ENCODE measurements around the gene RARRES1.
"Not testable (repeated sequence)": the region's sequence is repeated elsewhere in the genome, so short reads cannot be mapped to it uniquely, and the experiment has no call there.

RARRES1 gene

DNA sequence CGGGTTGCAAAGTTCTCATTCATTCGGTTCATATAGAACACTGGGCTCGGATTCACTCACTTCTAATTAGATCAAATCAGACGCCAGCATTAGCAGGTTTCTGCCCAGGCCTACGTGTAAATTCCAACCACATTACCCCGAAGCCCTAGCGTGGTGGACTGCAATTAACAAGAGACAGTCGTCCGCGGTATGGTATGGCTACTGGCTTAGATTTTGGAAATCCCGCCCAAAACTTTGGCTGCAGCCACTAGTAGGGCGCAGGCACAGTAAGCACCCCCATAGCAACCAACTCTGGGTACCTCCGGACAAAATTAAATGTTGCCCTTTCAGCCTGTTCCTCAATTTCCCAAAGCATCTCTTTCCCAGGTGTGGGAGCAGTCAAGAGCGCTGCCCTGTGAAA, 771 bp downstream of the RARRES1 start:
- no peak for DNase-seq

DNA sequence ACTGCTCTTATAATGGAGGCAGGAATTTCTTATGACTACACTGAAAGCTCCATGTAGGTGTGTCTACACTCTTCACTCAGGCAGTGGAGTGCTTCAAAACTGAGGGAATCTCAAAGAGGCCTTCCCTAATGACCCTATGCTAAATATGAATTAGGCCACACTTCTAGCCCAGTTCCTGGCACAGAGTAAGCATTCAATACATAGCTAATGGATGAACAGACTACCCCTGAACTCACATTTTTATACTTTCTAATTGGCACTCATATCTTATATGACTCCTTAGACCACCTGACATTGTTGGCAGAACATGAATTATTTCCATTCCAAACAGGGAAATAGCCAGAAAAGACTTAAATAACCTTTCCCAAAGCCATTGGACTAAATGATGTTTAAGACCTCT, 3.4 kb downstream of the RARRES1 start:
- DNase-seq = no peak

DNA sequence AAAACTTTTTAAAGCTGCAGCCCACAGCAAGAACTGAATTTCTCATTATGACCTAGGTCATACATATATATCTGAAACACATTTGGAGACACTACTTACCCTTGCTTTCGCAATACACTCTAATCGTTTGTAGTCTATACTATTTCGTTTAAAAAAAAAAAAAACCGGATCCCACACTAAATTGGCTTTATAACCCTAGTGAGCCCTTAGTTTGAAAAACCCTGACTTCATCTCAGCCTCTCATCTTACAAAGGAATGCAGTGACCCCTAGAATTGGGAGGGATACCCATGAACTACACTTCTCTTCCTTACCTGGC, 4.2 kb downstream of the RARRES1 start:
- no peak for DNase-seq

DNA sequence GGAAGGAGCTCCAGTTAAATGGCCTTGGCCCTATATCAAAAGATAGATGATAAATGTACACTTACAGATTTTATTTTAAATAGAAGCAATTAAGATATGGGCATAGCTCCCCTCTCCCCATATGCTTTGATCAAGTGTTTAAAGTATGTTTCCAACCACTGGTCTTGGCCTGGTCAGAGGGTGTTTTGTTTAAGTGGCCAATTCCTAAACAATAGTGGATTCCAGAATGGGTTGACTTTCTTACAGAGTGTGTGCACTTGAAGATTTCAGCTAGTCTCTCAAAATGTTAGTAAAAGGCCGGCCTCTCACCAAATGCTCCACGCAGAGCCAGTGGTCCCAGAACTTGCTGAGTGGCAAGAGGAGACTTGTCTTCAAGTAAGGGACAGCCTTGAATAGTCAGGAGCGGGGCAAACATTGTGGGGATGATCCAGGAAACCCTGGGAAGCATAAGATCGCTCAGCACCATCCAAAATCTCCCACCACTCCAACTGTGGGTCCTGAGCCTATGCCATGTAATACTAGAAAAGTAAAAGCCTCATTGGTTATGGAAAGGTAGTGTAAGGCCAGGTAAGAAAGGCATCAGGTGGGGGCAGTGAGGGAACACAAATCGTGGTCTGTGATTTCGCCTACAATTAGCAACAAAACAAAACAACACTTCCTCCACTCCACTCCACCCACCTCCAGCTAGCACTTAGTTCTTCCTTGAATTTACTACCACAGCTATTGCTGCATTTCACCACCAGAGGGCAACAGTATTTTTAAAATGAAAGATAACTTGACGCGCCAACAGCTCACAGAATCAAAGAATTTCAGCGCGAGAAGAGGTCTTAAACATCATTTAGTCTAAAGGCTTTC, 4.8 kb downstream of the RARRES1 start:
- DNase-seq = no peak

DNA sequence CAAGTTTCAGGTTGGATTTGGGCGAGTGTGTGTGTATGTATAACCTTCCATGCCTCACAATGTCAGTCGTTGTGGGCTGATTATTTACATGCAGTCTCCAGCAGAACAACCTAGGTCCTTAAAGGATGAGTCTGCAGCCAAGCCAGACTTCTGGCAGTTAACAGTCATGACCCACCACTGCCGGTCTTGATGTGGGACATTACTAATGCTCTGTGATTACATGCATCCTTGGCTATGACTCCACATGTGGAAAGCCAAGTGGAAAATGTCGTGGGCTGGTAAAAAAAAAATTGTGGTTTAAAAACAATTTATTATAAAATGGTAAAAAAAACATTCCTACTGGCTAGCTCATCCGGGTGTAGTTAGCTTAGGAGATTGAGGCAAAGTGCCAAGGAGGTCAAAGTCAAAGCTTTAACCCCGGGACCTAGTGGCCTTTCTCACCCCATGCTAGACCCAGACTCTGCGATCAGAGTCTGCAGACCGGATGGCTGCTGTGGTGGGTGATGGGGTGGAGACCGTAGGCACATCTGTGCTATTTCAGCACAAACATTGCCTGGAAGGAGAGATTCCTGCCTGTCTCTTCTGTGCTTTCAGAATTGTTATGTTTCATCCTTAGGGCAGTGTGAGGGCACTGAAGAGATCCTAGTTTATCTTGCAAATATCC, 6.8 kb downstream of the RARRES1 start:
- no peak for DNase-seq

DNA sequence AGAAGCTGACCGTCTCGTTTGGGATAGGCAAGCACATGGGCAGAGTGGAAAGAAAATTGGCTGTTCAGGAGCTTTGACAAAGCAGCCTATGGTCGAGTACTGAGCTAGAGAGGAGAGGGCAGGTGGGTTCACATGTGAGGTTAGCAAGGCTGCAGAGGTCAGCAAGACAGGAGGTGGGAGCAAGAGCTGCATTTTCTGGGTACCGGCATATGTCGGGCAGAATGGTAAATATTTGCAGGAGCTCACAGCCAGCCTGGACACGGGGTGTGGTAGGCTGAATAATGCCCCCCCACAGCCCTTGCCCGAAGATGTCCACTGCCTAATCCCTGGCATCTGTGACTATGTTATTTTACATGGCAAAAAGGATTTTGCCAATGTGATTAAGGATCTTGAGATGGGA, 8.3 kb downstream of the RARRES1 start:
- no peak for DNase-seq

DNA sequence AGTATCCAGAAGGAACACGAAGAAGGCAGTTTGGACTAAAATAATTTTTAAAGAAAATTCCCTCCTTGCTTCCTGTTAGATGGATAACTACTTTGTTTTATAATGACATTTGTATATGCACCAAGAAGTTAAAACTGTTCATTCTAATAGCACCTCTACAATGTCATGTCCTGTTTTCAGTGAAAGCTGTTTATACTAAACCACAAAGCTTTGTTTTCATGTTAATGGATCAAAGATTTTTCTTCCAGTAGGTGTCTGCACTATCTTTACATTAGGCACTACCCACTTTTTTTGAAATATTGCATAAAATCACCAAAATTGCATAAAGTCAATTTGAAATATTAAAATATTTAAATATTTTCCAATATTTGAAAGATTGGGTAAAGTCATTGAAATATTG, 10.1 kb downstream of the RARRES1 start:
- DNase-seq = no peak

DNA sequence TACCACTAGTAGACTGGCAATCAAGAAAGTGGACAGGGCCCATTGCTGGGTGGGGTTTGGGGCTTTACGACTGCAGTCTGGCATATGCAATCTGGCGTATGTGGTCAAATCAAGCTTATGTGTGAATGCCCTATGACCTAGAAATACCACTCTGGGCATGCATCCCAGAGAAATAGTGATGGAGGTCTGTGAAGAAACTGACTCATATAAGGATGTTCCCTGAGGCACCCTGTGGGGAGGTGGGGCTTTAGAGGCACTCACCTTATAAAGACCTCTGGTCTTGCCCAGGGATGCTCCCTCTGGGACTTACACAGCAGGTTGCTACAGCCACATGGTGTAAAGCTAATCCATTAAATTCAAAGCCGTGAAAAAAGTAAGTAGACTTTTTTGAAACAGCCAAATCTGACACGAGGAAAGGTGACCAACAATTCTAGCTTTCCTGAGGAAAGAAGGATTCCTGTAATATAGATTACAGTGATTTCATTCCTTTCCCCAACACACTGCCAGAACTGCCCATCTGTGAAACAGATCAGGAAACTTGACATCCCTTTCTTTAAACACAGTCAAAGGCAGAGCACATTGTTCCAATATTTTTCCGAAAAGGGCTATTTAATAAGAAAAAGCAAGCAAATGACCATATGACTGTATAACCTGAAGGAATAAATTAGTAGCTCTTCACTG, 13.6 kb downstream of the RARRES1 start:
- DNase-seq = no peak

DNA sequence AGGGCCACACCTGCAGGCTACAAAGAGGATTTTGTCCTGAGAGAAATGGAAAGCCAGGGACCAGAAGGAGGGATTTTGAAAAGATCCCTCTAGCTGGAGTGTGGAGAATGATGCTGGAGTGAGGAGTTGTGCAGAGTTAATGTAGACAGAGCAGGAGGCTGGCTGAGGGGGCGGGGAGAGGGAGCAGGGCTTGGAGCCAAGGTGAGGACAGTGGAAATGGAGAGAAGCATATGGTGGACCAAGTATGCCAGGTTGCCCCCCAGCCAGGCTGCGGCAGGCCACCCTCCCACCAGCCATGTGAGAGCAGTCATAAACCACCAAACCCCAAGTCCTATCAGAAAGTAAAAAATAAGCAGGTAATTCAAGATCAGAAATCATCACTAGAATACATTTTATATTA, 14.7 kb downstream of the RARRES1 start:
- DNase-seq = no peak

DNA sequence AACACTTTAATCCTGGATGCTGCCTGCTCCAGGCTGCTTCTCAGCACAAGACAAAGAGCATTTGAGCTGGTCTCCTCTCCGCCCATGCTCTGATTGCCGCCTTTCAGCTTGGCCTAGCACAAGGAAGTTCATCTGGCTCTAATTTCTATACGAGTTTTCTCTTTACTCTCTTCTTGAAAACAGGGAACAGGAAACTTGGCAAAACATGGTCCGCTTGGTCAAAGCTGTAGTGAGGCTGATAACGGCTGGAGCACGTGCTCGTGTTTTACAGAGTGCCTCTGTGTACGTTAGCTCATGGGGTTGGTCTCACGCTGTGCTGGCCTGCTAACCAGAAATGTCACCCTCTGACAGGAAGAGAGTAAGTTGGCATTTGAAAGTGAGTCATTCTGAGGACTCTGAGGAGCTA, 19.2 kb downstream of the RARRES1 start:
- DNase-seq = no peak

DNA sequence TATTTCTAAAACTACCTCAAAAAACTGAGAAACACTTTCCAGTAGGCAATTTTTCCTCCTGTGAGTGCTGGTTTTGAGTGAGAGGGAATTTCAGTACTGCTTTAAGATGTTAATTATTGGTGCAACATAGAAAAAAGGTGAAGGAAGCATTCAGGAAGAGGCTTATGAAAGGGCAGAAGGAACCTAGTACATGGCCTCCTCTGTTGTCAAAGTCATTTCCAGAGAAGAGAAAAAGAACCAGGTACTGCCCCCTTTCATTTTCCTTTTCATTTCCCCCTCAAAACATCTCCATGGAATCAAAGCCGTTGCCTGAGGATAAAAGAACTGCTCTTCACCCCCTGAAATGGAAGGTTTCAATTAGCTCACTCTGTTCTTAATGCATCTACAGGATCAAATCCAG, 19.8 kb downstream of the RARRES1 start:
- no peak for DNase-seq

DNA sequence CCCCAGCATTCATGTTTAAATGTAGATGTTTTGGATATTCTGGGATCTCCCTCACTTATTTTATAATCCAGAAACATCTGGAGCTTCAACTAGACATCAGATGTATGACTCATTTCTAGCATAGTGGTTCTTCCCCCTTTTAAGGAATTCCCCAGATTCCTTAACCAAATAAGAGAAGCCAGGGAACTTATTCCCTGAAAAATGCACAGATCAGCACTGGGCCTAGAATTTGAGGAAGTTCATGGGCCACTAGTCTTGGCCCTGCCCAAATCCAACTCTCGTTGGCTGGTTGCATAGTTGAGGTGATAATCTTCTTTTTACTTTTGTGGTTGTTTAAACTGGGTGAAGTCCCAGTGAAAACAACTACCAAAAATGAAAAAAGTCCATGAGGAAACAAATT, 20.4 kb downstream of the RARRES1 start:
- DNase-seq = no peak

DNA sequence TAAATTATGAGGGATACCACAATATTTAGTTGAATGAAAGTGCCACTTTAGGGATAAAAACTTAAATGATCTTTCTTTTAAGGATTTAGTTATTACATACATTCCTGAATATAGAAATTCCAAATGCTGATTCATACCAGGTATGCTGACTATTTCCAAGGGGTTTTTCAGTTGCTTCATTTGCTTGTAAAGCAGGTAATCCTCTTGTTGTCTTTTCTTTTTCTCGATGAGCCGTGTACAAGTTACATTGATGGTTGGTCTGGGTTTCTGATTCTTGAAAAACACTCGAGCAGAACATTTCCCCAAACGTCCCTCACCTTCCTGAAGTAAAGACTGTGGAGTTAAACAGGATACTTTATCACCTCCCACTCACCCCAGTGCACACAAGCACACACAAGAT, 21.7 kb downstream of the RARRES1 start:
- no peak for DNase-seq

DNA sequence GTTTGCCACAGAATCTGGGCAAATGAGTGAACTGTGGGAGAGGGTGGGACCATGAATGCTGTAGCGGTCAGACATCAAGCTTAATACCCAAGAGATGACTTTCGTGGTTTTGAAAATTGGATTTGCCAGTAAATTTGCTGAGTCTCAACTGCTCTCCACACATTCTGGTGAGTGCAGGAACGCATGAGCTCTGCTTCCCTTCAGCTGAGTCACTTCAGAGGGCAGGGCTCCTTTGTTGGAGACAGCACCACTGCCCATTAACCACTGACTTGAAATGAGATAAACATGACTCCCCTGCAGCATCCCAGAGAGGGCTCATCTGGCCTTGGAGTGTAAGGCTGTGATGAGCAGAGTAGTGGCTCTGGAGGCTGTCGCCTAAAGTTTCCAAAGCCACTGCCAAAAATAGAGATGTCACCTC, 22.6 kb downstream of the RARRES1 start:
- DNase-seq = no peak

DNA sequence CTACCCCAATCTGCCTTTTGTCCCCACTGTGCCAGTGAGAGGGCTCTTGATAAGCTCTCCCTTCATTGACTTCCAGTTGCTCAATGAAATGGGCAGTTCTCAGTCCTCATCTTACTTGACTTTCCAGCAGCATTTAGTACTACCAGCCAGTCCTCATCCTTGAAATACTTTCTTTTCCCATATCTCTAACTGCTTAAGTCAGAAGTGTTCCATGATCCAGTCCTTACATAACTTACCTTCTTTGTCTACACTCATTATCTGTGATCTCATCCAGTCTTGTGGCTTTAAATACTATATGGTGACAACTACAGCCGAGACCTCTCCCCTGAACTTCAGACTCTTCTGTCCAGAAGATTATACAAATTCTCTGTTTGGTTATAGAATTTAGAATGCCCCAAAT, 28.7 kb downstream of the RARRES1 start:
- DNase-seq = no peak

DNA sequence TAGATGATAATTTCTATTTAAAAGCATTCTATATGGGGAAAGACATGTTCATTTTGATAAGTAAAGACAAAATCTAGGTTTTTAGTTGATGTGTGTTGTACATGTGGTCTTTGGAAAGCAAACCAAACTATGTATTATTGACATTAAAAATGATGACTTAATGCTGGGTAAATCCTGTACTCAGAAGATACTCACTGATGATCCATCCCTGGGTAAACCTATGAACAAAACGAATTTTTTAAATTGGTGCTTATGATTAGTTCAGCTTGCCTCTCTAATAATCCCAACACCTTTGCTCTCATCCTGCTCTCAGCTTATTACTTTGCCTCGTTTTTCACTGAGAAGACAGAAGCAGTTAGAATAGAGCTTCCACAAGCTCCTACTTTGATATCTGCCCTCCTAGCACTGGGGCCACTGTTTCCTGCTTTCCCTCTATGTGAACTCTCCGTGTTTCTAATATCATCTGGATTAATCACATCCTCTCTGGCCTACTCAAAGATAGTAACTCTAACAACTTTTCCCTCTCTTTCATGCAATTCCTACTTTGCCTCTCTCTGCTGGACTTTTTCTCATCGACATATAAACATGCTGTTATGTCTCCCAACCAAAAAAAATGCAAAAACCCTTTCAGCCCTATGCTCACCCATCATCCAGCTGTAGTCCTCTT, 29.3 kb downstream of the RARRES1 start:
- no peak for DNase-seq

DNA sequence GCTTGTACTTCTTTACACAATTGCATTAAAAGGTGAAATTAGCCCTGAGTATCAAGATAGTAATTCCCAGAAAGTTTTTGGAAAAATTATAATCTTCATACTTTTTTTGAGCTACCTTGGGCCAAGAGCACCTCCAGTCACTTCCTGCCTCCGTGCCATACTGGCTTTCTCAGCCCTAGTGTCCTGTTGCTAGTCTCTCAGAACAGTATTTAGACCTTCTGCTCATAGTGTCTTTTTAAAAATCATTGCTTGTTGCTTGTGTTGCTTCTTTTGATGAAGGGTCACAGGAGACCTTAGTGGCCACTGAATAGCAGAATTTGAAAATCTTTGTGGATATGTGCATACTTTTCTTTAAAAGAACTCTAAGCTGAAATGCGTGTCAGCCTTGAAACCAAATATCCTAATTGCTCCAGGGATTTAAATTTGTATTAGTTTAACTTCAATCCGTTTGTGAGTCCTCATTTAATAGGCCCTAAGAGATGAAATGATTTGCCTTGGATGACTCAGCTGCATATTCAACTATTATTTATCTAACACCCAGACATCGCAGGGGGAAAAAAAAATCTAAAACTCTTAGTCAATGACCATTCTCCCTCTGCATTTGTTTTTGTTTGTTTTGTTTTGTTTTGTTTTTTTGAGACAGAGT, 30.7 kb downstream of the RARRES1 start:
- no peak for DNase-seq

DNA sequence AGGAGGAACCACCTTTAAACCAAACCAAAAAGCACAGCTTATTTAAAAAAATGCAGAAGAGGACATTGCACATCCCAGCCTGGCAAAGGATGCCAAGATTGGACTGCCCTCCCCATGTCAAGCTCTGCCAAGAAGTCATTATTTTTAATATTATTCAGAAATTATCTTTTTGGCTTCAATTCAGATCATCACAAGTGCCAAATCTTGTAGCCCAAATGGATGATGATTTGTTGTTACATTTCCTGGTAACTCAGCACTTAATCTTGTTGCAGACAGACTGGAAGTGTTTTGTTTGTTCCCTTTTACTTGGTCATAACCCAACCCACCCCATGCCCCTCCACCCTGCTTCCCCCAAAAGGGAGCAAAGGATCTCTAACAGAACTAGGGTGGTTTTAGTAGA, 31.7 kb downstream of the RARRES1 start:
- no peak for DNase-seq

DNA sequence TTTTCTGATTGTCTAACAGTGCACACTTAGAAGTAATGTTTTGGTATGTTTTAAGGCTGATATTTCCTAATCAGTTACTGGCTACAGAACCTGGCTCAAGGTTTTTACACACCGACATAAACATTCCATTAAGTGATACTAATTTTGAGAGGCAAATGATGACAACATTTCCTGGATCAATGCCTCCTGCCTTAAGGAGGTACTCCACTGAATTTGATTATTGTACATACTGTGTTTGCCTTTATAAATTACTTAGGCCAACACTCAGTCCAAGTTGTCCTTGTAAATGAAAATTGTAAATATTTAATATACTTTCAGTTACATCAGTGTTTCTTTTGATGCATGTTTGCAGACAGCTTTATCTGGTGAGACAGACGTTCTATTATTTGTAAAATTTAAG, 35.6 kb downstream of the RARRES1 start:
- no peak for DNase-seq

DNA sequence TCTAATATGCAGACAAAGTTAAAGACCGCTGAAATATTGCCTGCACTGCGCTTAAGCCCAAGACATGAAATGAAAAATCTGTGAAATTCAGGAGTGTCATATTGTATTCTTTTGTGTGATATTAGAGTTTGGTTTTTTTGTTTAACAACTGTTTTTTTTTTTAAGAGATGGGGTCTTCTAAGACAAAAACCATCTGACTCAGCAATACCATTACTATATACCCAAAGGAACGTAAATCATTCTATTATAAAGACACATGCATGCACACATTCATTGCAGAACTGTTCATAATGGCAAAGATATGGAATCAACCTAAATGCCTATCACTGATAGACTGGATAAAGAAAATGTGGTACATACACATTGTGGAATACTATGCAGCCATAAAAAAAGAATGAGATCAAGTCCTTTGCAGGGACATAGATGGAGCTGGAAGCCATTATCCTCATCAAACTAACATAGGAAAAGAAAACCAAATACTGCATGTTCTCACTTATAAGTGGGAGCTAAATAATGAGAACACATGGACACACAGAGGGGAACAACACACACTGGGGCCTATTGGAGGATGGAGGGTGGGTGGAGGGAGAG, 38.3 kb downstream of the RARRES1 start:
- not testable (repeated sequence) for DNase-seq

DNA sequence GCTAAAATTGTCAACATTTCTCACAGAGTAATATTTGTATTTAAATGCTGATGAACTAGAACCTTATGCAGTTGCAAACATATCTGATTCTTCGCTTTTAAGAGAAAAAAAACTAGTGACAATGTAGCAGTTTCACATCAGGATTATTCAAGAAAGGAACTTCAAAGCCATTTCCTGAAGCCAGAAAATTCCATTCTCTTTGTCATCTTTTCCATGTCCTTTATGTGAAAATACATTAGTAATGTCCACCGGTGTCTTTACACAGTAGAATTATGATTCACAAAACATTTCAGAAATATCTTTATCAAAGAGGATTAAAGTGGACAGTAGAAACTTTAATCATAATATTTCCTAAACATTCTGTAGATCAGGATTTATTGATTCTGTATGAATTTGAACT, 47.1 kb downstream of the RARRES1 start:
- no peak for DNase-seq

DNA sequence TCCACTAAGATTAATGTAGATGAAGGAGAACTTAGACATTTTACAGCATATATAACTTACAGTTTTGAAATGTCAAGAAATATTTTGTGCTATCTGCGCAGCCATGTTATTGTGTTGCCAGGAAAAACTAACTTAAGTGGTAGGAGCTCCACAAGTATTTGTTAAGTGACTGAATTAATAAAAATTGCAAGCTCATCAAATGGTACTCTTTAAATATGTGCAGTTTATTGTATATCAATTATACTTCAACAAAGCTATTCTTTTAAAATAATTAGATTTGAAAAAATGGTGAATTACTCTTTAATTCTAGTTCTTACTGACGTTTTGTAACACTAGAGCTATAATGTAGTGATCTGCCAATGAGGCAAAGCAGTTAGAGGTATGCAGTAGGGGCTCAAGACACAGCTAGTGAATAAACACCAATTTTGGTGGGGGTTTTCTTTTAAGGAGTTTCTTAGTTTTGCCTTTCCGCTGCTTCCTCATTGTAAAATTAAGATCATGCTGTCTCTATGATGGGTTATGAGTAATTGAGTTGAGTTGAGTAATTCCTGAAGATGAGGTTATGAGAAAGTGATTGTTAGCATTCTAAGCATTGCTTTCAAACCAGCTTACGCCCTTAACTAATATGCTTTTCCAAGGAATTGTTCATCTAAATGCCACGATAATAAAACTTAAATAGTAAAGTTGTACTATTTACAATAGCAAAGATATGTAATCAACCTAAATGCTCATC, 48.9 kb downstream of the RARRES1 start:
- no peak for DNase-seq

All from stimulated activated CD4-positive, alpha-beta T cell treated with anti-CD3 and anti-CD28 coated beads, Interleukin-12 subunit alpha, Interleukin-12 subunit beta, amount 100 ng/mL, for 4 hours (primary cell).